ENCODE results near the gene AKT2.

AKT2 gene

GRCh38 chr19:40231544-40232424 lies 53.4 kb downstream of the AKT2 start:
- Histone ChIP-seq H3K4me1 (ENCODE audit: control insufficient read depth in 1 of 2, insufficient read depth in 1 of 2, low read depth in 1 of 2, low read length in 1 of 2) (no peaks in the 10 kb centered on the region), H3K27ac (no peak overlapping the region), H3K9me3 (no peaks in the 10 kb centered on the region), H3K36me3 (peaks cover 48% of the 10 kb centered on the region), H3K27me3 (peaks cover 36% of the 10 kb centered on the region), H3K4me3 (ENCODE audit: low read depth in 1 of 2, low read length in 1 of 2) (no peak overlapping the region)
- no peak for TF ChIP-seq CTCF (IDR thresholded peaks at IDR 0.05)

- Histone ChIP-seq H3K4me1 (ENCODE audit: control insufficient read depth in 1 of 2, insufficient read depth in 1 of 2, low read depth in 1 of 2, low read length in 1 of 2) (no peaks in the 10 kb centered on the region), H3K27ac (no peak overlapping the region), H3K4me3 (ENCODE audit: low read depth in 1 of 2, low read length in 1 of 2) (no peak overlapping the region), H3K9me3 (no peaks in the 10 kb centered on the region), H3K36me3 (peaks cover 41% of the 10 kb centered on the region), H3K27me3 (peaks cover 44% of the 10 kb centered on the region)
- TF ChIP-seq CTCF (IDR thresholded peaks at IDR 0.05), result no peak
Observed at GRCh38 chr19:40231057-40231456, 54.1 kb downstream of the AKT2 start.

GRCh38 chr19:40229926-40230417 lies 55.2 kb downstream of the AKT2 start:
- no peak overlapping the region for H3K27ac ChIP-seq
- H3K27me3 ChIP-seq, result peaks cover 54% of the 10 kb centered on the region
- no peak overlapping the region for H3K4me3 ChIP-seq (ENCODE audit: low read depth in 1 of 2, low read length in 1 of 2)
- H3K4me1 ChIP-seq (ENCODE audit: control insufficient read depth in 1 of 2, insufficient read depth in 1 of 2, low read depth in 1 of 2, low read length in 1 of 2), result no peaks in the 10 kb centered on the region
- TF ChIP-seq CTCF (IDR thresholded peaks at IDR 0.05), result no peak
- H3K36me3 ChIP-seq, result peaks cover 30% of the 10 kb centered on the region
- H3K9me3 ChIP-seq, result no peaks in the 10 kb centered on the region

GRCh38 chr19:40229484-40229883 lies 55.7 kb downstream of the AKT2 start:
- H3K4me1 ChIP-seq (ENCODE audit: control insufficient read depth in 1 of 2, insufficient read depth in 1 of 2, low read depth in 1 of 2, low read length in 1 of 2), result no peaks in the 10 kb centered on the region
- H3K36me3 ChIP-seq, result peaks cover 25% of the 10 kb centered on the region
- no peak for TF ChIP-seq CTCF (IDR thresholded peaks at IDR 0.05)
- peaks cover 59% of the 10 kb centered on the region for H3K27me3 ChIP-seq
- no peak overlapping the region for H3K4me3 ChIP-seq (ENCODE audit: low read depth in 1 of 2, low read length in 1 of 2)
- no peaks in the 10 kb centered on the region for H3K9me3 ChIP-seq
- H3K27ac ChIP-seq, result no peak overlapping the region

- Histone ChIP-seq H3K36me3 (peaks cover 19% of the 10 kb centered on the region), H3K4me3 (ENCODE audit: low read depth in 1 of 2, low read length in 1 of 2) (no peak overlapping the region), H3K27ac (no peak overlapping the region), H3K9me3 (no peaks in the 10 kb centered on the region), H3K4me1 (ENCODE audit: control insufficient read depth in 1 of 2, insufficient read depth in 1 of 2, low read depth in 1 of 2, low read length in 1 of 2) (no peaks in the 10 kb centered on the region), H3K27me3 (peaks cover 65% of the 10 kb centered on the region)
- no peak for TF ChIP-seq CTCF (IDR thresholded peaks at IDR 0.05)
Observed at GRCh38 chr19:40228863-40229262, 56.3 kb downstream of the AKT2 start.

All from neutrophil (primary cell).